ENCODE data around the gene EZH1.

Gene EZH1

DNA sequence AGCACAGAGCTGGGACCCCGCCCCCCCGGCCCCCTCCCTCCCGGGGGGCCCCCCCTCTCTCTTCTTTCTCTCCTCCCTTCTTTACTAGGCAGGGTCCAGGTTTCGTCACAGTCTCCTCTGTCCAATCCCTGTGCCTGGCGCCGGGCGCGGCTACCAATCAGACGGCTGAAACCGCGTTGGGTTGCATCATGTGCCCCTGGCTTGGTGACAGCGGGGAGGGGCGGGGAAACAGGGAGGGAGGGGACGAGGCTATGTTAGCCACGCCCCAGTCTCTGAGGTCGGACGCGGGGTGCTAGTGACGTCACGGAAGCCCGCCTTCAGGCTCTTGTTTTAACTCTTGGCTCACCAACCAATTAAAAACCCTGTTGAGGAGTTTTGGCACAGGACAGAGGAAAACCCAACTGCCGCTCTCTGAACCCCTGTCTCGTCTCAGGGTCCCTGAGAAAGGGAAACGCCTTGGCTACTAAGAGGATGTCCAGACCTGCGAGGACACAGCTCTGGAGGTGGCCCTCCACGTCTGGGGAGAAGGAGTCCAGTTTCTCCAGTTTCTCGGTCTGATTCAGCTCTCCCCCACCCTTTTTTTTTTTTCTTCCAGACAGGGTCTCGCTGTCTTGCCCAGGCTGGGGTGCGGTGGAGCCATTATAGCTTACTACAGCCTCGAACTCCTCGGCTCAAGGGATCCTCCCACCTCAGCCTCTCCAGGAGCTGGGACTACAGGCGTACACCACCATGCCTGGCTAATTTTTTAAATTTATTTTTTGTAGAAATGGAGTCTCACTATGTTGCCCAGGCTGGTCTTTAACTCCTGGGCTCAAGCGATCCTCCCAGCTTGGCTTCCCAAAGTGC lies 67.6 kb downstream of the EZH1 start:
- H4K20me1 ChIP-seq (ENCODE audit: insufficient read depth, low read length), result no peaks in the 10 kb centered on the region
- no peaks in the 10 kb centered on the region for H3K9me2 ChIP-seq (ENCODE audit: low read depth, low read length)
- peak overlapping the region; percentile 87 for H3K4me2 ChIP-seq (ENCODE audit: low read length)
- H3K79me2 ChIP-seq (ENCODE audit: insufficient read depth, low read length), result no peaks in the 10 kb centered on the region
- H3K27me3 ChIP-seq (ENCODE audit: insufficient read depth, low read length), result peaks cover 11% of the 10 kb centered on the region; the same call in 1 of the 2 replicates
- H2AFZ ChIP-seq (ENCODE audit: low read length), result no peak overlapping the region
- peak overlapping the region; percentile 71 for H3K4me3 ChIP-seq (ENCODE audit: low read depth, low read length, poor library complexity, severe bottlenecking)
- TF ChIP-seq EZH2 (IDR thresholded peaks at IDR 0.05; ENCODE audit: borderline replicate concordance, low read length), result no peak
- TF ChIP-seq CTCF (IDR thresholded peaks at IDR 0.05; ENCODE audit: low read length), result no peak
- H3K4me1 ChIP-seq (ENCODE audit: insufficient read depth, low read length, severe bottlenecking), result peaks cover 61% of the 10 kb centered on the region
- no peaks in the 10 kb centered on the region for H3K36me3 ChIP-seq (ENCODE audit: insufficient read depth, low read length)
- H3K9me3 ChIP-seq (ENCODE audit: low read length), result no peaks in the 10 kb centered on the region
- H3K27ac ChIP-seq (ENCODE audit: low read depth, low read length, poor library complexity, severe bottlenecking), result peak overlapping the region; percentile 64
- peak overlapping the region; percentile 72 for H3K9ac ChIP-seq (ENCODE audit: low read length)
- H3F3A ChIP-seq (ENCODE audit: insufficient read depth, low read length), result no peaks in the 10 kb centered on the region

DNA sequence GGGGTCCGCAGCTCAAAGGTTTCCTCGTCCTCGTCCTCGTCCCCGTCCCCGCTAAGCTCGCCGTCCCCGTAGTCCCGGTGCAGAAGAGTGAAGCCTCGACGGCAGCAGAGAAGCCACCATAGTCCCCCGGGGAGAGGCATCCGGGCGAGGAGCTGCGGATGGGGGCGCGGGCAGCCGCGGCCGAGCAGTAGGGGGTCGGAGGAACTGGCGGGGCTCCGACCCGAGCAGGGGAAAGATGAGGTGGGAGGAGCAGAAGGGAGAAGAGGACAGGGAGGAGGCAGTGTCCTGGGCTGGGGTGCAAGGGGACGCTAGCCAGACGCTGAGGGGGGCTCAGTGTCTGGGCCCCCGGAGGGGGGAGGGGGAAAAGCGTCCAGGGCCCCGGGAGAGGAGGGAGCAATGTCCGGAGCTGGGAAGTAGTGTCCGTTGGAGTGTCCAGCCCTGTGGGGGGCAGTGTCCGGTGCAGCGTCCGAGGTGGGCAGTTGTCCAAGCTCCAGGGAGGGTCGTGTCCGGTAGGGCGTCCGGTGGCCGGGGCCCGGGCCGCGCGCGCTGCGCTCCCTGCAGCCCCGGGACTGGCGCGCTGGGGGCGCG lies 68.3 kb downstream of the EZH1 start, which contains the start of gene PLEKHH3:
Gene PLEKHH3, minus strand, starts transcription at position 571 of the 588 bp plus-strand sequence. Its CDS starts 431 bp downstream, at position 140.
- Histone ChIP-seq H3F3A (ENCODE audit: insufficient read depth, low read length) (no peaks in the 10 kb centered on the region), H3K36me3 (ENCODE audit: insufficient read depth, low read length) (no peaks in the 10 kb centered on the region), H3K27ac (ENCODE audit: low read depth, low read length, poor library complexity, severe bottlenecking) (peak within 1 kb of the TSS; percentile 64), H2AFZ (ENCODE audit: low read length) (no peak within 1 kb of the TSS), H4K20me1 (ENCODE audit: insufficient read depth, low read length) (no peaks in the 10 kb centered on the region), H3K9me2 (ENCODE audit: low read depth, low read length) (no peaks in the 10 kb centered on the region), H3K79me2 (ENCODE audit: insufficient read depth, low read length) (no peaks in the 10 kb centered on the region), H3K27me3 (ENCODE audit: insufficient read depth, low read length) (peaks cover 13% of the 10 kb centered on the region; the same call in 1 of the 2 replicates), H3K4me3 (ENCODE audit: low read depth, low read length, poor library complexity, severe bottlenecking) (peak within 1 kb of the TSS; percentile 71), H3K4me1 (ENCODE audit: insufficient read depth, low read length, severe bottlenecking) (peaks cover 55% of the 10 kb centered on the region), H3K9me3 (ENCODE audit: low read length) (no peaks in the 10 kb centered on the region), H3K4me2 (ENCODE audit: low read length) (peak within 1 kb of the TSS; percentile 87), H3K9ac (ENCODE audit: low read length) (peak within 1 kb of the TSS; percentile 72)
- no peak for TF ChIP-seq CTCF (IDR thresholded peaks at IDR 0.05; ENCODE audit: low read length)
- no peak for TF ChIP-seq EZH2 (IDR thresholded peaks at IDR 0.05; ENCODE audit: borderline replicate concordance, low read length)

GRCh38 chr17:42675965-42676423 lies 68.8 kb downstream of the EZH1 start:
- H3F3A ChIP-seq (ENCODE audit: insufficient read depth, low read length), result no peaks in the 10 kb centered on the region
- H4K20me1 ChIP-seq (ENCODE audit: insufficient read depth, low read length), result no peaks in the 10 kb centered on the region
- H3K9ac ChIP-seq (ENCODE audit: low read length), result peak overlapping the region; percentile 65
- no peak overlapping the region for H3K27ac ChIP-seq (ENCODE audit: low read depth, low read length, poor library complexity, severe bottlenecking)
- no peak overlapping the region for H2AFZ ChIP-seq (ENCODE audit: low read length)
- TF ChIP-seq CTCF (IDR thresholded peaks at IDR 0.05; ENCODE audit: low read length), result no peak
- TF ChIP-seq EZH2 (IDR thresholded peaks at IDR 0.05; ENCODE audit: borderline replicate concordance, low read length), result no peak
- no peaks in the 10 kb centered on the region for H3K9me3 ChIP-seq (ENCODE audit: low read length)
- no peaks in the 10 kb centered on the region for H3K79me2 ChIP-seq (ENCODE audit: insufficient read depth, low read length)
- H3K27me3 ChIP-seq (ENCODE audit: insufficient read depth, low read length), result peaks cover 13% of the 10 kb centered on the region; the same call in 1 of the 2 replicates
- H3K4me1 ChIP-seq (ENCODE audit: insufficient read depth, low read length, severe bottlenecking), result peaks cover 51% of the 10 kb centered on the region
- H3K4me2 ChIP-seq (ENCODE audit: low read length), result peak overlapping the region; percentile 87
- peak overlapping the region; percentile 71 for H3K4me3 ChIP-seq (ENCODE audit: low read depth, low read length, poor library complexity, severe bottlenecking)
- H3K36me3 ChIP-seq (ENCODE audit: insufficient read depth, low read length), result no peaks in the 10 kb centered on the region
- H3K9me2 ChIP-seq (ENCODE audit: low read depth, low read length), result no peaks in the 10 kb centered on the region

Data from OCI-LY1 (cell line).